ENCODE data around the gene SLC29A4. TPM values are rescaled to one million over a fixed set of nuclear protein-coding genes. Genes with fewer than 3 reads are reported as not detected.
A peak's percentile ranks its signal among the peaks of the same experiment; 100 is the strongest.

Gene SLC29A4
- total and polyA plus RNA-seq, 2 of the 4 experiments (the other 2 are of a cell fraction) = 2.3 to 7.6 TPM

DNA sequence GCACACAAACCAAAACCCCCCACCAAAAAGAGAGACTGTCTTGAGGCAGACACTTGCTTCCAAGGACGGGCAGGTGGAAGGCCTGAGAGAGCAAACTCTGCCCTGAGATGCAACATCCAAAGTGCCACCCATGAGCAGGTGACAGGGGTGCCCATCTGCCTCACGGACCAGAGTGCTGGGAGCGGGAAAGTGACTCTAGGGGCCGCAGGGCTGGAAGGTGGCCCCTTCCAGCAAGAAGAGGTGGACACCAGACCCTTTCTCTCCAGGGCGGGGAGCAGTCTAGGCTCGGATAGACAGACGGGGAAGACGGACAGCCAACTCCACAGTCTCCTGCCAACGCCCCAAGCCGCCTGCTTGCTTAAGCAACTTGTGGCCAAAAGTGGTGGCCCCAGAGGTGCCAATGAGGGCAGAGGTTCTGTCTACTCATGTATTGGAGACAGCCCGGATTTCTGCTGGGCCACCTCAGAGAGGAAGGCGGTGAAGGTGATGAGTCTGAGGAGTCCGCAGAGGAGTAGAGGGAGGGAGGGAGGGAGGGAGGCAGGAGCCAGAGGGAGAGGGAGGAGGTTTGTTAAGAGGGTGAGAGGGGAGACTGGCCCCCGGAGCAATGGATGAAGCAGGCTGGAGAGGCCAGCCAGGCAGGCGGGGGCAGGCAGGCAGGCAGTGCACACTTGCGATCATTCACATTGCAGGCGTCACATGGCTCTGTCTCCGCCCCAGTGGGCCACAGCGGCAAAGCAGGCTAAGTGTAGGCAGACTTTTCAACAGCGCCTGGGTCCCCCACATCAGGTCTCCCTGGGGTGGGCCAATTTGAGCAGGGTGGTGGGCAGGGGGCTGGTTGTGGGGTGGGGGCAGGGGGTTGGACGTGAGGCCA, 65.6 kb downstream of the SLC29A4 start:
- in situ Hi-C loops (cut with MboI; ENCODE audit: low sequenced_read_pairs) = no loop called here

More for the DNA sequence above, 65.6 kb downstream of the SLC29A4 start:
- H2AK9ac ChIP-seq (replicated peaks; ENCODE audit: low read depth, low read length, poor library complexity) = no peak overlapping the region
- H2AFZ ChIP-seq (replicated peaks; ENCODE audit: low read length, poor library complexity) = no peak overlapping the region
- no peak overlapping the region for H3K18ac ChIP-seq (ENCODE audit: low read depth, low read length)
- no peak overlapping the region for H3K23ac ChIP-seq (ENCODE audit: low read depth, low read length)
- no peak overlapping the region for H3K9ac ChIP-seq (ENCODE audit: low read depth, low read length)
- H3K4me1 ChIP-seq (ENCODE audit: control insufficient read depth, insufficient read depth, low read length) = peaks cover 5% of the 10 kb centered on the region
- TF ChIP-seq NFE2L2 (IDR thresholded peaks at IDR 0.05; ENCODE audit: low read depth, low read length) = no peak
- TF ChIP-seq, protein P1, sequence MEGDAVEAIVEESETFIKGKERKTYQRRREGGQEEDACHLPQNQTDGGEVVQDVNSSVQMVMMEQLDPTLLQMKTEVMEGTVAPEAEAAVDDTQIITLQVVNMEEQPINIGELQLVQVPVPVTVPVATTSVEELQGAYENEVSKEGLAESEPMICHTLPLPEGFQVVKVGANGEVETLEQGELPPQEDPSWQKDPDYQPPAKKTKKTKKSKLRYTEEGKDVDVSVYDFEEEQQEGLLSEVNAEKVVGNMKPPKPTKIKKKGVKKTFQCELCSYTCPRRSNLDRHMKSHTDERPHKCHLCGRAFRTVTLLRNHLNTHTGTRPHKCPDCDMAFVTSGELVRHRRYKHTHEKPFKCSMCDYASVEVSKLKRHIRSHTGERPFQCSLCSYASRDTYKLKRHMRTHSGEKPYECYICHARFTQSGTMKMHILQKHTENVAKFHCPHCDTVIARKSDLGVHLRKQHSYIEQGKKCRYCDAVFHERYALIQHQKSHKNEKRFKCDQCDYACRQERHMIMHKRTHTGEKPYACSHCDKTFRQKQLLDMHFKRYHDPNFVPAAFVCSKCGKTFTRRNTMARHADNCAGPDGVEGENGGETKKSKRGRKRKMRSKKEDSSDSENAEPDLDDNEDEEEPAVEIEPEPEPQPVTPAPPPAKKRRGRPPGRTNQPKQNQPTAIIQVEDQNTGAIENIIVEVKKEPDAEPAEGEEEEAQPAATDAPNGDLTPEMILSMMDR (conservative IDR thresholded peaks at IDR 0.05; ENCODE audit: low read depth, low read length) = no peak
- no peak for TF ChIP-seq POLR2A (IDR thresholded peaks at IDR 0.05; ENCODE audit: low read depth, low read length)
- TF ChIP-seq, protein P2, sequence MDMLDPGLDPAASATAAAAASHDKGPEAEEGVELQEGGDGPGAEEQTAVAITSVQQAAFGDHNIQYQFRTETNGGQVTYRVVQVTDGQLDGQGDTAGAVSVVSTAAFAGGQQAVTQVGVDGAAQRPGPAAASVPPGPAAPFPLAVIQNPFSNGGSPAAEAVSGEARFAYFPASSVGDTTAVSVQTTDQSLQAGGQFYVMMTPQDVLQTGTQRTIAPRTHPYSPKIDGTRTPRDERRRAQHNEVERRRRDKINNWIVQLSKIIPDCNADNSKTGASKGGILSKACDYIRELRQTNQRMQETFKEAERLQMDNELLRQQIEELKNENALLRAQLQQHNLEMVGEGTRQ (IDR thresholded peaks at IDR 0.05; ENCODE audit: low read depth, low read length) = no peak
- no peak for TF ChIP-seq RCOR1 (IDR thresholded peaks at IDR 0.05; ENCODE audit: insufficient replicate concordance, low read length)
- no peak for TF ChIP-seq MAFK (IDR thresholded peaks at IDR 0.05; ENCODE audit: low read depth, low read length)
- TF ChIP-seq CHD1 (IDR thresholded peaks at IDR 0.05; ENCODE audit: low read depth, low read length) = no peak
- TF ChIP-seq, protein P3, sequence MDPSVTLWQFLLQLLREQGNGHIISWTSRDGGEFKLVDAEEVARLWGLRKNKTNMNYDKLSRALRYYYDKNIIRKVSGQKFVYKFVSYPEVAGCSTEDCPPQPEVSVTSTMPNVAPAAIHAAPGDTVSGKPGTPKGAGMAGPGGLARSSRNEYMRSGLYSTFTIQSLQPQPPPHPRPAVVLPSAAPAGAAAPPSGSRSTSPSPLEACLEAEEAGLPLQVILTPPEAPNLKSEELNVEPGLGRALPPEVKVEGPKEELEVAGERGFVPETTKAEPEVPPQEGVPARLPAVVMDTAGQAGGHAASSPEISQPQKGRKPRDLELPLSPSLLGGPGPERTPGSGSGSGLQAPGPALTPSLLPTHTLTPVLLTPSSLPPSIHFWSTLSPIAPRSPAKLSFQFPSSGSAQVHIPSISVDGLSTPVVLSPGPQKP (IDR thresholded peaks at IDR 0.05; ENCODE audit: borderline replicate concordance, low read depth, low read length) = no peak
- no peak for TF ChIP-seq BHLHE40 (IDR thresholded peaks at IDR 0.05; ENCODE audit: low read depth, low read length)
- no peak for TF ChIP-seq MAZ (IDR thresholded peaks at IDR 0.05; ENCODE audit: borderline replicate concordance, low read depth, low read length)
- no peak for TF ChIP-seq FOS (IDR thresholded peaks at IDR 0.05; ENCODE audit: low read depth, low read length)
- no peak for TF ChIP-seq SMC3 (IDR thresholded peaks at IDR 0.05; ENCODE audit: low read depth, low read length)
- no peak for TF ChIP-seq CEBPB (IDR thresholded peaks at IDR 0.05; ENCODE audit: low read depth, low read length)
- WGBS, 2 experiments (ENCODE audit: extremely low coverage in 2 of 2, insufficient read length in 1 of 2) = 92% methylated on average over 15 of the region's 21 CpGs; no CpG with 5 or more reads in 1 of the 2 experiments
- DNase-seq (no peak), ATAC-seq (ENCODE audit: low read depth) (0 out of 2 replicates have a peak, but pooled peaks have one; percentile 8)
- H3K4ac ChIP-seq (ENCODE audit: low read depth, low read length) = no peak overlapping the region
- no peak overlapping the region for H2BK5ac ChIP-seq (ENCODE audit: low read depth, low read length, poor library complexity, severe bottlenecking)
- no TSS peak for BruUV-seq (replicated peaks)
- no peak overlapping the region for H3K4me2 ChIP-seq (ENCODE audit: low read depth, low read length)
- peaks cover 5% of the 10 kb centered on the region; the same call in 1 of the 2 replicates for H3K9me3 ChIP-seq (ENCODE audit: control insufficient read depth, insufficient read depth, low read length)
- no peak overlapping the region for H2AK5ac ChIP-seq (ENCODE audit: low read depth, low read length)
- no peak overlapping the region for H4K91ac ChIP-seq (ENCODE audit: insufficient read depth, low read depth, low read length)
- peaks cover 56% of the 10 kb centered on the region for H4K20me1 ChIP-seq (ENCODE audit: insufficient read depth, low read length)
- ChIA-PET POLR2A (ENCODE audit: unreplicated experiment) (no interaction called here), CTCF (no interaction called here)
- H3K9me1 ChIP-seq (ENCODE audit: insufficient read depth, low read length) = peaks cover 14% of the 10 kb centered on the region; the same call in 1 of the 2 replicates
- H4K5ac ChIP-seq (ENCODE audit: low read depth, low read length) = no peak overlapping the region
- intact Hi-C loops (cut with micrococcal nuclease) = no loop called here
- H3K27me3 ChIP-seq (ENCODE audit: control insufficient read depth, insufficient read depth, low read length) = no peaks in the 10 kb centered on the region
- H2BK20ac ChIP-seq (ENCODE audit: low read depth, low read length) = no peak overlapping the region
- no peak overlapping the region for H3K14ac ChIP-seq (replicated peaks; ENCODE audit: low read depth, low read length)
- dilution Hi-C loops (cut with HindIII; ENCODE audit: low sequenced_read_pairs, unreplicated experiment) = no loop called here
- no peak overlapping the region for H3K27ac ChIP-seq (ENCODE audit: insufficient read depth, low read length)
- peaks cover 74% of the 10 kb centered on the region for H3K36me3 ChIP-seq (ENCODE audit: control insufficient read depth, insufficient read depth, low read length)
- no peak overlapping the region for H3K56ac ChIP-seq (ENCODE audit: extremely low read depth, insufficient read depth, low read length)
- peaks cover 8 to 69% of the 10 kb centered on the region in 2 experiments for H3K79me1 ChIP-seq (ENCODE audit: low read depth in 1 of 2, low read length in 2 of 2)
- H4K8ac ChIP-seq (ENCODE audit: low read depth in 2 of 2, low read length in 2 of 2) = no peak overlapping the region
- no peak overlapping the region for H3K4me3 ChIP-seq (ENCODE audit: insufficient read depth, low read depth, low read length)
- no peak overlapping the region for H2BK120ac ChIP-seq (ENCODE audit: low read depth, low read length)
- no peak overlapping the region for H2BK15ac ChIP-seq (ENCODE audit: low read depth, low read length)
